ENCODE results near the gene C11orf21.

DNA sequence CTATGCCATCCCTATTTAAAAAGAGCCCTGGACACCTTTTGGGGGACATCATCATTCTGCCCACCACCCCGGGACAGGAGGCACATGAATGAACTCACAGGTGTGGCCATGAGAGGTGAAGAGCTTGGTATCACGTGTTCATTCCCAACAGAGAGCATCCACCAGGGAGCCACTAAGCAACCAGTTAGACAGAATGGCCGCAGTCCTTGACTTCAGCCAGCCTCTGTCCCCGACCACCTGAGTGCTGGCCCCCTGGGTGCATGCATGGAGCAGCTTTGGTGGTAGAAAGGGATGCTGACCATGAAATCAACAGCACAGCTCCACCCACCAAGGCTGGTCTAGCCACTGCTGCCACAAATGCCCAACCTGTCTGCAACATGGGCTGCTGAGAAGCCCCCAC is 44.3 kb upstream of the C11orf21 start:
- no peak for TF ChIP-seq POLR2AphosphoS5 (IDR thresholded peaks at IDR 0.05)
- TF ChIP-seq, protein P1, sequence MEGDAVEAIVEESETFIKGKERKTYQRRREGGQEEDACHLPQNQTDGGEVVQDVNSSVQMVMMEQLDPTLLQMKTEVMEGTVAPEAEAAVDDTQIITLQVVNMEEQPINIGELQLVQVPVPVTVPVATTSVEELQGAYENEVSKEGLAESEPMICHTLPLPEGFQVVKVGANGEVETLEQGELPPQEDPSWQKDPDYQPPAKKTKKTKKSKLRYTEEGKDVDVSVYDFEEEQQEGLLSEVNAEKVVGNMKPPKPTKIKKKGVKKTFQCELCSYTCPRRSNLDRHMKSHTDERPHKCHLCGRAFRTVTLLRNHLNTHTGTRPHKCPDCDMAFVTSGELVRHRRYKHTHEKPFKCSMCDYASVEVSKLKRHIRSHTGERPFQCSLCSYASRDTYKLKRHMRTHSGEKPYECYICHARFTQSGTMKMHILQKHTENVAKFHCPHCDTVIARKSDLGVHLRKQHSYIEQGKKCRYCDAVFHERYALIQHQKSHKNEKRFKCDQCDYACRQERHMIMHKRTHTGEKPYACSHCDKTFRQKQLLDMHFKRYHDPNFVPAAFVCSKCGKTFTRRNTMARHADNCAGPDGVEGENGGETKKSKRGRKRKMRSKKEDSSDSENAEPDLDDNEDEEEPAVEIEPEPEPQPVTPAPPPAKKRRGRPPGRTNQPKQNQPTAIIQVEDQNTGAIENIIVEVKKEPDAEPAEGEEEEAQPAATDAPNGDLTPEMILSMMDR (IDR thresholded peaks at IDR 0.05), result no peak
